Measurements from ENCODE around the gene BDH1. TPM values are rescaled to one million over a fixed set of nuclear protein-coding genes. Genes with fewer than 3 reads are reported as not detected.
A peak's percentile ranks its signal among the peaks of the same experiment; 100 is the strongest.

Gene BDH1
- total and polyA plus RNA-seq, 2 of the 13 experiments (the other 11 are each of a cell fraction or from before 2014, with no cell fraction given), result 21.2 to 71.9 TPM

GRCh38 chr3:197590313-197590962, 34.7 kb upstream of the BDH1 start (continued):
- 0 out of 2 replicates have a peak, but pooled peaks have one; percentile 68 for TF ChIP-seq ZNF33B (CRISPR knock-in tag; IDR thresholded peaks at IDR 0.05)
- TF ChIP-seq FOXP4 (CRISPR knock-in tag; IDR thresholded peaks at IDR 0.05), result peak; percentile 96
- no peak for TF ChIP-seq KAT7 (CRISPR knock-in tag; IDR thresholded peaks at IDR 0.05; ENCODE audit: borderline replicate concordance)
- TF ChIP-seq FOSL2 (CRISPR knock-in tag; IDR thresholded peaks at IDR 0.05), result peak; percentile 70
- peak; percentile 88 for TF ChIP-seq ZNF709 (CRISPR knock-in tag; IDR thresholded peaks at IDR 0.05)
- TF ChIP-seq, protein P1, sequence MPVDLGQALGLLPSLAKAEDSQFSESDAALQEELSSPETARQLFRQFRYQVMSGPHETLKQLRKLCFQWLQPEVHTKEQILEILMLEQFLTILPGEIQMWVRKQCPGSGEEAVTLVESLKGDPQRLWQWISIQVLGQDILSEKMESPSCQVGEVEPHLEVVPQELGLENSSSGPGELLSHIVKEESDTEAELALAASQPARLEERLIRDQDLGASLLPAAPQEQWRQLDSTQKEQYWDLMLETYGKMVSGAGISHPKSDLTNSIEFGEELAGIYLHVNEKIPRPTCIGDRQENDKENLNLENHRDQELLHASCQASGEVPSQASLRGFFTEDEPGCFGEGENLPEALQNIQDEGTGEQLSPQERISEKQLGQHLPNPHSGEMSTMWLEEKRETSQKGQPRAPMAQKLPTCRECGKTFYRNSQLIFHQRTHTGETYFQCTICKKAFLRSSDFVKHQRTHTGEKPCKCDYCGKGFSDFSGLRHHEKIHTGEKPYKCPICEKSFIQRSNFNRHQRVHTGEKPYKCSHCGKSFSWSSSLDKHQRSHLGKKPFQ (CRISPR knock-in tag; IDR thresholded peaks at IDR 0.05; ENCODE audit: insufficient replicate concordance), result peak; percentile 99
- TF ChIP-seq NFE2L1 (CRISPR knock-in tag; IDR thresholded peaks at IDR 0.05; ENCODE audit: borderline replicate concordance), result no peak
- no peak for TF ChIP-seq GLMP (CRISPR knock-in tag; IDR thresholded peaks at IDR 0.05; ENCODE audit: borderline replicate concordance)
- TF ChIP-seq, protein P2, sequence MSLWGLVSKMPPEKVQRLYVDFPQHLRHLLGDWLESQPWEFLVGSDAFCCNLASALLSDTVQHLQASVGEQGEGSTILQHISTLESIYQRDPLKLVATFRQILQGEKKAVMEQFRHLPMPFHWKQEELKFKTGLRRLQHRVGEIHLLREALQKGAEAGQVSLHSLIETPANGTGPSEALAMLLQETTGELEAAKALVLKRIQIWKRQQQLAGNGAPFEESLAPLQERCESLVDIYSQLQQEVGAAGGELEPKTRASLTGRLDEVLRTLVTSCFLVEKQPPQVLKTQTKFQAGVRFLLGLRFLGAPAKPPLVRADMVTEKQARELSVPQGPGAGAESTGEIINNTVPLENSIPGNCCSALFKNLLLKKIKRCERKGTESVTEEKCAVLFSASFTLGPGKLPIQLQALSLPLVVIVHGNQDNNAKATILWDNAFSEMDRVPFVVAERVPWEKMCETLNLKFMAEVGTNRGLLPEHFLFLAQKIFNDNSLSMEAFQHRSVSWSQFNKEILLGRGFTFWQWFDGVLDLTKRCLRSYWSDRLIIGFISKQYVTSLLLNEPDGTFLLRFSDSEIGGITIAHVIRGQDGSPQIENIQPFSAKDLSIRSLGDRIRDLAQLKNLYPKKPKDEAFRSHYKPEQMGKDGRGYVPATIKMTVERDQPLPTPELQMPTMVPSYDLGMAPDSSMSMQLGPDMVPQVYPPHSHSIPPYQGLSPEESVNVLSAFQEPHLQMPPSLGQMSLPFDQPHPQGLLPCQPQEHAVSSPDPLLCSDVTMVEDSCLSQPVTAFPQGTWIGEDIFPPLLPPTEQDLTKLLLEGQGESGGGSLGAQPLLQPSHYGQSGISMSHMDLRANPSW (CRISPR knock-in tag; IDR thresholded peaks at IDR 0.05; ENCODE audit: borderline replicate concordance), result peak; percentile 58; the same call in 1 of the 2 replicates
- TF ChIP-seq, protein P3, sequence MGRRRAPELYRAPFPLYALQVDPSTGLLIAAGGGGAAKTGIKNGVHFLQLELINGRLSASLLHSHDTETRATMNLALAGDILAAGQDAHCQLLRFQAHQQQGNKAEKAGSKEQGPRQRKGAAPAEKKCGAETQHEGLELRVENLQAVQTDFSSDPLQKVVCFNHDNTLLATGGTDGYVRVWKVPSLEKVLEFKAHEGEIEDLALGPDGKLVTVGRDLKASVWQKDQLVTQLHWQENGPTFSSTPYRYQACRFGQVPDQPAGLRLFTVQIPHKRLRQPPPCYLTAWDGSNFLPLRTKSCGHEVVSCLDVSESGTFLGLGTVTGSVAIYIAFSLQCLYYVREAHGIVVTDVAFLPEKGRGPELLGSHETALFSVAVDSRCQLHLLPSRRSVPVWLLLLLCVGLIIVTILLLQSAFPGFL (CRISPR knock-in tag; IDR thresholded peaks at IDR 0.05), result no peak
- no peak for TF ChIP-seq ZNF616 (CRISPR knock-in tag; IDR thresholded peaks at IDR 0.05; ENCODE audit: low read depth)
- TF ChIP-seq, protein P4, sequence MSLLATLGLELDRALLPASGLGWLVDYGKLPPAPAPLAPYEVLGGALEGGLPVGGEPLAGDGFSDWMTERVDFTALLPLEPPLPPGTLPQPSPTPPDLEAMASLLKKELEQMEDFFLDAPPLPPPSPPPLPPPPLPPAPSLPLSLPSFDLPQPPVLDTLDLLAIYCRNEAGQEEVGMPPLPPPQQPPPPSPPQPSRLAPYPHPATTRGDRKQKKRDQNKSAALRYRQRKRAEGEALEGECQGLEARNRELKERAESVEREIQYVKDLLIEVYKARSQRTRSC (CRISPR knock-in tag; IDR thresholded peaks at IDR 0.05; ENCODE audit: low read depth), result no peak
- peak; percentile 93 for TF ChIP-seq HDAC2 (CRISPR knock-in tag; IDR thresholded peaks at IDR 0.05)
- TF ChIP-seq, protein P5, sequence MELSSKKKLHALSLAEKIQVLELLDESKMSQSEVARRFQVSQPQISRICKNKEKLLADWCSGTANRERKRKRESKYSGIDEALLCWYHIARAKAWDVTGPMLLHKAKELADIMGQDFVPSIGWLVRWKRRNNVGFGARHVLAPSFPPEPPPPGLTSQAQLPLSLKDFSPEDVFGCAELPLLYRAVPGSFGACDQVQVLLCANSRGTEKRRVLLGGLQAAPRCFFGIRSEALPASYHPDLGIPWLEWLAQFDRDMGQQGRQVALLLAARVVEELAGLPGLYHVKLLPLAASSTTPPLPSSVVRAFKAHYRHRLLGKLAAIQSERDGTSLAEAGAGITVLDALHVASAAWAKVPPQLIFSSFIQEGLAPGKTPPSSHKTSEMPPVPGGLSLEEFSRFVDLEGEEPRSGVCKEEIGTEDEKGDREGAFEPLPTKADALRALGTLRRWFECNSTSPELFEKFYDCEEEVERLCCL (CRISPR knock-in tag; IDR thresholded peaks at IDR 0.05; ENCODE audit: borderline replicate concordance), result no peak
- peak; percentile 72; the same call in 1 of the 2 replicates for TF ChIP-seq NFKBIZ (CRISPR knock-in tag; IDR thresholded peaks at IDR 0.05)
- peak; percentile 83; the same call in 1 of the 2 replicates for TF ChIP-seq ETV5 (CRISPR knock-in tag; IDR thresholded peaks at IDR 0.05; ENCODE audit: borderline replicate concordance)
- TF ChIP-seq CBX1 (IDR thresholded peaks at IDR 0.05; ENCODE audit: low read depth), result peak; percentile 26
- TF ChIP-seq SMARCE1 (IDR thresholded peaks at IDR 0.05; ENCODE audit: borderline replicate concordance), result no peak
